ENCODE data around the gene NIPAL3.

- TF ChIP-seq POLR2A (IDR thresholded peaks at IDR 0.05), result no peak
- no peak for TF ChIP-seq CTCF (IDR thresholded peaks at IDR 0.05)
These were observed 39.1 kb downstream of the NIPAL3 start for GRCh38 chr1:24454673-24455072.
